ENCODE measurements around the gene KCNH3. TPM values are rescaled to one million over a fixed set of nuclear protein-coding genes. Genes with fewer than 3 reads are reported as not detected.
A peak's percentile ranks its signal among the peaks of the same experiment; 100 is the strongest.

Gene KCNH3
- total and polyA plus RNA-seq, 2 of the 13 experiments (the other 11 are each of a cell fraction or from before 2014, with no cell fraction given): 0.01 to 0.07 TPM

- no peak for TF ChIP-seq ZNF24 (IDR thresholded peaks at IDR 0.05)
- TF ChIP-seq ADNP (CRISPR knock-in tag; IDR thresholded peaks at IDR 0.05): no peak
- TF ChIP-seq ZNF280D (CRISPR knock-in tag; IDR thresholded peaks at IDR 0.05): no peak
- no peak for TF ChIP-seq FUBP1 (CRISPR knock-in tag; IDR thresholded peaks at IDR 0.05; ENCODE audit: borderline replicate concordance)
- TF ChIP-seq ZNF619 (CRISPR knock-in tag; IDR thresholded peaks at IDR 0.05): peak; percentile 86; the same call in 1 of the 2 replicates
- peak; percentile 46; the same call in 1 of the 2 replicates for TF ChIP-seq GMEB2 (CRISPR knock-in tag; IDR thresholded peaks at IDR 0.05; ENCODE audit: low read depth)
- TF ChIP-seq THYN1 (CRISPR knock-in tag; IDR thresholded peaks at IDR 0.05; ENCODE audit: borderline replicate concordance, low read depth): 0 out of 2 replicates have a peak, but pooled peaks have one; percentile 43
- 0 out of 2 replicates have a peak, but pooled peaks have one; percentile 23 for TF ChIP-seq POGZ (CRISPR knock-in tag; IDR thresholded peaks at IDR 0.05)
- TF ChIP-seq MXI1 (IDR thresholded peaks at IDR 0.05; ENCODE audit: borderline replicate concordance, low read depth, low read length): peak; percentile 96; the same call in 2 of the 3 replicates
- TF ChIP-seq ZNF333 (CRISPR knock-in tag; IDR thresholded peaks at IDR 0.05; ENCODE audit: borderline replicate concordance): peak; percentile 37; the same call in 1 of the 2 replicates
- peak; percentile 64; the same call in 1 of the 2 replicates for TF ChIP-seq HDAC2 (CRISPR knock-in tag; IDR thresholded peaks at IDR 0.05)
- TF ChIP-seq ZBTB3 (CRISPR knock-in tag; IDR thresholded peaks at IDR 0.05; ENCODE audit: borderline replicate concordance, low read depth): no peak
- TF ChIP-seq NCOA2 (CRISPR knock-in tag; IDR thresholded peaks at IDR 0.05): no peak; the same call in 1 of the 2 replicates
- no peak for TF ChIP-seq ZKSCAN8 (CRISPR knock-in tag; IDR thresholded peaks at IDR 0.05; ENCODE audit: borderline replicate concordance)
- TF ChIP-seq ZNF576 (CRISPR knock-in tag; IDR thresholded peaks at IDR 0.05): no peak
- no peak for TF ChIP-seq MED13 (CRISPR knock-in tag; IDR thresholded peaks at IDR 0.05)
- TF ChIP-seq E2F5 (CRISPR knock-in tag; conservative IDR thresholded peaks at IDR 0.05): no peak
- TF ChIP-seq MAZ (IDR thresholded peaks at IDR 0.05; ENCODE audit: borderline replicate concordance, low read depth, low read length): peak; percentile 58; the same call in 1 of the 2 replicates
- TF ChIP-seq MAZ (CRISPR knock-in tag; IDR thresholded peaks at IDR 0.05; ENCODE audit: low read depth): peak; percentile 66; the same call in 1 of the 2 replicates
- no peak for TF ChIP-seq ZNF883 (CRISPR knock-in tag; IDR thresholded peaks at IDR 0.05; ENCODE audit: not compliant biosample characterization)
Measured at GRCh38 chr12:49567611-49568441, 29.0 kb downstream of the KCNH3 start, which contains the start of gene MCRS1 (continued).

Measured in HepG2 (cell line).